OCI-M2 (cell line): Measurements from ENCODE around the gene GSTA2.
"Not testable (repeated sequence)": the region's sequence is repeated elsewhere in the genome, so short reads cannot be mapped to it uniquely, and the experiment has no call there.

Source experiments
- DNase-seq: peaks from one replicate; lab custom pipeline; 2025; ENCODE audit not compliant: unreplicated experiment; lab: John Stamatoyannopoulos, UW

The GSTA2 gene

GRCh38 chr6:52763322-52763916 lies at the start of gene GSTA2:
TSS of gene GSTA2 (minus strand) at chr6:52763475. CDS start at chr6:52757947, 5,528 bp downstream.
- DNase-seq, result not testable (repeated sequence)

GRCh38 chr6:52809777-52810176 lies 46.5 kb upstream of the GSTA2 start:
- not testable (repeated sequence) for DNase-seq

GRCh38 chr6:52808660-52809059 lies 45.4 kb upstream of the GSTA2 start:
- no peak for DNase-seq

GRCh38 chr6:52803668-52804255 lies 40.5 kb upstream of the GSTA2 start, which contains the start of gene GSTA1:
TSS of gene GSTA1 (minus strand) at chr6:52803816. CDS start at chr6:52799267, 4,549 bp downstream.
- DNase-seq, result not testable (repeated sequence)

DNA sequence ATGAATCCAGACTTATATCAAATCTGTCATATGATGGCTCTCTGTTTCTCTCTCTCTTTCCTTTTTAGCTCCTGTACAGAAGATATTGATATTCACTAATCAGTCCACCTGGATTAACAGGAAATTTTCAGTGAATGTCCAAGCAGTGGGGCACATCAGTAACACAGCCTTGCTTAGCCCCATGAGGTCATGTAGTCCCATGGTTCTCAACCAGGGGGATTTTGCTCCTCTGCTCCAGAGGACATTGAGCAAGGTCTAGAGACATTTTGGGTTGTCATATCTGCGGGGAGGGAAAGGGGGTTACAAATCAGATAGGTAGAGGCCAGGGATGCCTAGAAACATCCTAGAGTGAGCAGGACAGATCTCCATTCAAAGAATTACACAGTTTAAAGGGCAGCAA lies 39.5 kb upstream of the GSTA2 start:
- no peak for DNase-seq

GRCh38 chr6:52801188-52801841 lies 38.0 kb upstream of the GSTA2 start:
- no peak for DNase-seq

- DNase-seq, result not testable (repeated sequence)
These were observed 36.0 kb upstream of the GSTA2 start for GRCh38 chr6:52799272-52799671.

DNA sequence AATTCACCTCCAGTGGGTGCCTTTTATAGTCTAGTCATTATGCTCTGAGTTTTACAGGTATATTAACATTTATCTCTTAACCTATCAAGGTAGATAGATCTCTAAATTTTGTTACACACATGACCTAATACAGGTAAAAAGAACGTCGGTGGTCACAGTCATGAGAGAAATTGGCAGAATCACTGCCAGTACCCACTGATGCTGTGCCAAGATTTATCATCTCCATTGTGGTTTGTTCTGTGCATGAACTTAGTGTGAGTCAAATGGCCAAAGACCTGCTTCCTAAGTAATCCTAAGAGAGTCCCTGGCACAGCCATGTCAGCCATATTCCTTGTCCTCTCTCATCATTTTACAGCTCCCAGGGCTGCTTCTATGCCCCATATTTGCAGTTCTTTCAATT lies 31.1 kb upstream of the GSTA2 start:
- not testable (repeated sequence) for DNase-seq

DNA sequence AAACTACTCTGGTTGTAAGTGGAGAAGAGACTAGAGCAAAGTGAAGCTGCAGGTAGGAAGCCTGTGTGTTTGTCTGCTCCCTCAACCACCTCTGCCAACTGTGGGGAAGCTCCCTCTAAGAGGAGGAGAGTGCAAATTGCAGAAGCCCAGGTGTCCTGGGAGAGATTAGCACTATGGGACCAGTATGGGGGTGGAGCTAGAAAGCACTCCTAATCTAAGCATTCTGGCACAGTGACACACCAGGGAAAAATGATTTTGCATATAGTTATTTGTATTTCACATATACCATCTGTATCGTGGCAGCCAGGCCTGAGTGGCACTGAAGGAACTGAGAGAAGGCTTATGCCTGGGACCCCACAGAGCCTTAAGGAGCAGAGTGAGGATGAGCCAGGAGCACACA lies 27.6 kb upstream of the GSTA2 start:
- no peak for DNase-seq

GRCh38 chr6:52789658-52790057 lies 26.4 kb upstream of the GSTA2 start:
- DNase-seq, result not testable (repeated sequence)

GRCh38 chr6:52788478-52788877 lies 25.2 kb upstream of the GSTA2 start:
- DNase-seq, result no peak

- DNase-seq, result no peak
These were observed 24.6 kb upstream of the GSTA2 start for GRCh38 chr6:52787917-52788316.

GRCh38 chr6:52786249-52786956 lies 23.1 kb upstream of the GSTA2 start:
- DNase-seq, result no peak

DNA sequence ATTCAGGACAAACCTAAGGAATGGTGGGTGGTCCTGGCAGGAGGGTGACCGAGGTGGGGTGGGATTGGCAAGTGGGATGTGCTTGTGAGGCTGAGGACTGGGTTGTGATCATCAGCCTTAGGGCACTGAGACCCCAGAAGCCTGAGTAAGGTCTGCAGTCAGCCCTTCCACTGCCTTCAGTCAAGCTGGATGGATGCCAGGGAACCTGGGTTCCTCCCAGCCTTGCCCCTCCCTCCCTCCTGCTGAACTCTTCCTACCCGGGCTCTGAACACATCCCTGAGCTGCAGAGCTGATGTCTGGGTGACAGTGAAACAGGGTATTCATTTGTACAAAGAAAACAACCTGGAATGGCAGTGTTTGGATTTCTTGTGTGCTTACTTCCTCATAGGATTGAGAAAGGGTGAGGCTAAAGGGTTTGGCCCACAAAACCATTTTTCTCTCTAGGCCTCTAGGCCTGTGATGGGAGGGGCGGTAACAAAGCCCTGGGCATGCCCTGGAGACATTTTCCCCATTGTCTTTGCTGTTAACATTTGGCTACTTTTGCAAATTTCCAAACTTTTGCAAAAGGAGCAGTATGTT lies 19.5 kb upstream of the GSTA2 start:
- DNase-seq, result not testable (repeated sequence)

DNA sequence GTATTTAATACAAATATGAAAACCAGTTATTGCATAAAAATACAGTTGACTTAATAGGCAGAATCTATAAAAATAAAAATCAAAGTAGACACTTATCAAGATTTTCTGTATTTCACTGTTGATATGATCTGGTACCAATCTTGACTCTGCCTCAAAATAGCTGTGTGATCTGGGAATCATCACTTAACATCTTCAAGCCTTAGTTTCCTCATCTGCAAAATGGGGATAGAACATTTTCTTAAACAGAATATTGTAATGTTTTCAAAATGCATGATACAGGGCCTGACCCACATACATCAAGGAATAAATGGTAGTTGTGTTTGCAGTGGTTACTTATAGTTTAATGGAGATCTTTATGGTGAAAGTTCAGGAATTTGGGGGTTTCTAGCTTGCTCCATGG lies 18.9 kb upstream of the GSTA2 start:
- DNase-seq, result not testable (repeated sequence)

GRCh38 chr6:52779237-52779636 lies 16.0 kb upstream of the GSTA2 start:
- no peak for DNase-seq

- not testable (repeated sequence) for DNase-seq
These were observed 13.6 kb upstream of the GSTA2 start for GRCh38 chr6:52776711-52777351.

GRCh38 chr6:52769399-52769798 lies 6.1 kb upstream of the GSTA2 start:
- not testable (repeated sequence) for DNase-seq

- DNase-seq, result not testable (repeated sequence)
These were observed 4.4 kb upstream of the GSTA2 start for GRCh38 chr6:52767658-52768057.

DNA sequence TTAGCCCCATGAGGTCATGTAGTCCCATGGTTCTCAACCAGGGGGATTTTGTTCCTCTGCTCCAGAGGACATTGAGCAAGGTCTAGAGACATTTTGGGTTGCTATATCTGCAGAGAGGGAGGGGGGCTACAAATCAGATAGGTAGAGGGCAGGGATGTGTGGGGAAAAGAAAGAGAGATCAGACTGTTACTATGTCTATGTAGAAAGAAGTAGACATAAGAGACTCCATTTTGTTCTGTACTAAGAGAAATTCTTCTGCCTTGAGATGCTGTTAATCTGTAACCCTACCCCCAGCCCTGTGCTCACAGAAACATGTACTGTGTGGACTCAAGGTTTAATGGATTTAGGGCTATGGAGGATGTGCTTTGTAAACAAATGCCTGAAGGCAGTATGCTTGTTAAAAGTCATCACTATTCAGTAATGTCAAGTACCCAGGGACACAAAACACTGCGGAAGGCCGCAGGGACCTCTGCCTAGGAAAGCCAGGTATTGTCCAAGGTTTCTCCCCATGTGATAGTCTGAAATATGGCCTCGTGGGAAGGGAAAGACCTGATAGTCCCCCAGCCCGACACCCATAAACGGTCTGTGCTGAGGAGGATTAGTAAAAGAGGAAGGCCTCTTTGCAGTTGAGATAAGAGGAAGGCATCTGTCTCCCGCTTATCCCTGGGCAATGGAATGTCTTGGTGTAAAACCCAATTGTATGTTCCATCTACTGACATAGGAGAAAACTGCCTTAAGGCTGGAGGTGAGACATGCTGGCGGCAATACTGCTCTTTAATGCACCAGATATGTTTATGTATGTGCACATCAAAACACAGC lies 1.4 kb downstream of the GSTA2 start:
- not testable (repeated sequence) for DNase-seq
